CD4-positive, alpha-beta T cell treated with Interleukin-17A for 1 hour (primary cell): ENCODE measurements around the gene TSHZ2.
A peak's percentile ranks its signal among the peaks of the same experiment; 100 is the strongest.

Source experiments
- DNase-seq: peaks from one replicate; pipeline ENCODE4 v3.0.0-alpha.2; 2020

The TSHZ2 gene, protein sequence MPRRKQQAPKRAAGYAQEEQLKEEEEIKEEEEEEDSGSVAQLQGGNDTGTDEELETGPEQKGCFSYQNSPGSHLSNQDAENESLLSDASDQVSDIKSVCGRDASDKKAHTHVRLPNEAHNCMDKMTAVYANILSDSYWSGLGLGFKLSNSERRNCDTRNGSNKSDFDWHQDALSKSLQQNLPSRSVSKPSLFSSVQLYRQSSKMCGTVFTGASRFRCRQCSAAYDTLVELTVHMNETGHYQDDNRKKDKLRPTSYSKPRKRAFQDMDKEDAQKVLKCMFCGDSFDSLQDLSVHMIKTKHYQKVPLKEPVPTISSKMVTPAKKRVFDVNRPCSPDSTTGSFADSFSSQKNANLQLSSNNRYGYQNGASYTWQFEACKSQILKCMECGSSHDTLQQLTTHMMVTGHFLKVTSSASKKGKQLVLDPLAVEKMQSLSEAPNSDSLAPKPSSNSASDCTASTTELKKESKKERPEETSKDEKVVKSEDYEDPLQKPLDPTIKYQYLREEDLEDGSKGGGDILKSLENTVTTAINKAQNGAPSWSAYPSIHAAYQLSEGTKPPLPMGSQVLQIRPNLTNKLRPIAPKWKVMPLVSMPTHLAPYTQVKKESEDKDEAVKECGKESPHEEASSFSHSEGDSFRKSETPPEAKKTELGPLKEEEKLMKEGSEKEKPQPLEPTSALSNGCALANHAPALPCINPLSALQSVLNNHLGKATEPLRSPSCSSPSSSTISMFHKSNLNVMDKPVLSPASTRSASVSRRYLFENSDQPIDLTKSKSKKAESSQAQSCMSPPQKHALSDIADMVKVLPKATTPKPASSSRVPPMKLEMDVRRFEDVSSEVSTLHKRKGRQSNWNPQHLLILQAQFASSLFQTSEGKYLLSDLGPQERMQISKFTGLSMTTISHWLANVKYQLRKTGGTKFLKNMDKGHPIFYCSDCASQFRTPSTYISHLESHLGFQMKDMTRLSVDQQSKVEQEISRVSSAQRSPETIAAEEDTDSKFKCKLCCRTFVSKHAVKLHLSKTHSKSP (N-terminal part only)

DNA sequence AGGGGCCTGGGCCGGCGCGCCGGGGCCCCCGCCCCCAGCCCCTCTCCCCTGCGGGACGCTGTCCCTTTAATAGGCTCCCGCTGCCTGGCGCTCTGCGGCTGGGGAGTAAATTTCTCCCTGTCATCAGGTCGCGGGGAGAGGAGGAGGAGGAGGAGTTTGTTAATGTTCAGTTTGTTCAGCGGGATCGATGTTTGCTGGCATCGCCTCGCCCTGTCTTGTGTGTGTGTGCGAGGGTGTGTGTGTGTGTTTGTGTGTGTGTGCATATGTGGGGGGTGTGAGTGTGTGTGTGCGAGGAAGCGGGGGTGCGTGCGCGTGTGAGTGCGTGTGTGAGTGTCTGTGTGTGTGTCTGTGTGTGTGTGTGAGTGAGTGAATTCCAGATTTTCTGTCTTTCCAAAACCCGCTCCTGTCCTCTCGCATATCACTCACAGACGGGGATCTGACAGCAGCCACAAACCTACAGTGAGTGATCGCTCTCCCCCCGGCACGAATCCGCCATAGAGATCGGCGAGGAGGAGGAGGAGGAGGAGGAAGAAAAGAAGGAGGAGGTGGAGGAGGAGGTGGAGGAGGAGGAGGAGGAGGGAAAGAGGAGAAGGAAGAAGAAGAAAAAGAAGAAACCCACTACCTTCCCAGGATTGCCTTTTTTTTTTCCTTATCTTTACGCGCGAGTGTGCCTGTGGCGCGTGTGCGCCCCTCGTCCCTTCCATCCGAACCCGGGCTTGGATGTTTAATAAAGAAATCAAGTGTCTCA lies at the start of gene TSHZ2:
Gene TSHZ2 (plus strand): TSS at position 169 of the 748 bp plus-strand sequence. CDS start 936 bp downstream, outside the sequence.
- peak; percentile 67 for DNase-seq

DNA sequence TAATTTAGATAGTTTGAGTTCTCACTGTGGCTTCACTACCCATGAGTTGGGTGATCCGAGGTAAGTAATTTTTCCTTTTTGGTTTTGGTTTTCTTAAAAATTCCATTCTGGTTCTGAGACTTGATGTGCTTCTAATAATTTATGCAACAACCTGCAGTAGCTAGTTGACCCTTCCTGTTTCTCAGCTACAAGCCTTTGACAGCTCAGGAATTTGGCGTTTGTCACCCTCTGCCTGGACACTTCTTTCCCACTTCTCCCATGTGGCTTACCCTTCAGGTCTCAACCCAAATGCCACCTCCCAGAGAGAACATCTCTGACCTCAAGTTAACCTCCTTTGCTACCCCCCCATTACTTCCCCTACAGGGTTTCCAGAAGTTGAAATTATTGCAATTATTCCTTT lies 49.7 kb upstream of the TSHZ2 start:
- no peak for DNase-seq

DNA sequence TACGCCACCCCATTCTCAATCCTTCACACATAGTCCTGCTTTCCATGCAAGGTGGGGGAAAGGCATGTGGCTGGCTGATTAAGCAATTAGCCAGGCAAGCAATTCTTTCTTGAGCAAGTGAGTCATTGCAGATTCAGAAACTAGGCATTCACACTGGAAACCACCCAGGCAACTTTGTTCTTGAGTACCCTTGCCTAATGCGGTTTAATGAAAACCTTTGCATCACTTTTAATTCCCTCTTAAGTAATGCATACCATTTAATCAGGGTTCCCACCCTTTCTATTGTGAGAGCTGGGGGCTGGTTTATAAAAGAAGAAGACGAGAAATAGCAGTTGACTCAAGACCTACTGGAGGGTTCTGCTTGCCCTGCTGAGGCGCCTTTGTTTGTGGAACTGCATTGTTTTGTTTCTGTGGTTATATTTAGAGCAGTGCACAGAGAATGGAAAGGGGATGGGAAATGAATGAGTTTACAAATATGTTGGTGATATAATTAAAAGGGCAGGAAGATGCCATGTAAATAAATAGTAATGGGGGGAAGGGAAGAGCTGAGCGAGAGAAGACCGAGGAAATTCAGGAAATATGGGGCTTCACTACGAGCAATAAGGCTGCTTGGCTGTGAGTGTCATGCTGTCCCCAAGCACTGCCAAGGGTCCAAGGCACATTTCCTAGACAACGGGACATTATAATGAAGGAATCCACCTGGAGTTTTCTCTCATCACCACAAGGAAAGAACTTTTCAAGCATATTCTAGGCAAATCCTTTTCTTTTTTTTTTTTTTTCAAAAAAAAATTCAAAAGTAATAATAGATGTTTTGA lies 48.8 kb upstream of the TSHZ2 start:
- no peak for DNase-seq

DNA sequence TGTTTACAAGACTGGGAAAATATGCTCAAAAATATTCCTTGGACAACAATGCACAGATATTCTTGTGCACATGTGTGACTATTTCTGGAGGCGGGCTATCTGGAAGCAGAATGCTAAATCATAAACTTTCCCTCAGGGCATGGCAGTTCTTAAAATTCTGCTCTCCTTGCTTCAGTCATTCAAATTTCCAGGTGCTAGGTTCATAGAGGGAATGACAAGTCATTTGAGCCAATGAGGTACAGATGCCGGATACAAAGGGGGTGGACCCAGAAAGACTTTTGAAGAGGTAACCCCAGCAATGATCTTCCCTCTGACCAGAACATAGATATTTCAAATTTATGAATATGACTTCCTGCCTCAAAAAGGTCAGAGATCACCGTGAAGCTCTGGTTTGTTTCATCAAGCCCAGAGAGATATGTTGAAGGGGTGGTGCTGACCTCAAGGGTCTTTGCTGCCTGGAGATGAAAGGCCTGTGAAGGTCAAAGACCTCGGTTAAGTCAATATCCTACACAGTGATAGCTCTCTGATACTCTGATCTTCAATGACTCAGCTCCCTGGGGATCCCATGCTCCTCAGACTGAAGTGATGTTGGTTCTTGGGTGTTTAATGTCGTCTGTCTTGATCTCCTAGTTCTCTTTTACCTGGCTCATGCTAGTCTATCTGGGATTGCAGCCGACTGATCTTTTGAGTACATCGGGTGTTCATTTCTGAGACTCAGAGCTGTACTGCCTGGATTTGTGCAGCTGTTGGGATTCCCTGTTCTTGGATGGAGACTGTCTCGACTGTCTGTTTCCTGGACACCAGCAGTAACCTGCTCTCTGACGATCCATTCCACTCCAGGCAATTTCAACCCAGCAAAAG lies 47.5 kb upstream of the TSHZ2 start:
- DNase-seq: no peak

DNA sequence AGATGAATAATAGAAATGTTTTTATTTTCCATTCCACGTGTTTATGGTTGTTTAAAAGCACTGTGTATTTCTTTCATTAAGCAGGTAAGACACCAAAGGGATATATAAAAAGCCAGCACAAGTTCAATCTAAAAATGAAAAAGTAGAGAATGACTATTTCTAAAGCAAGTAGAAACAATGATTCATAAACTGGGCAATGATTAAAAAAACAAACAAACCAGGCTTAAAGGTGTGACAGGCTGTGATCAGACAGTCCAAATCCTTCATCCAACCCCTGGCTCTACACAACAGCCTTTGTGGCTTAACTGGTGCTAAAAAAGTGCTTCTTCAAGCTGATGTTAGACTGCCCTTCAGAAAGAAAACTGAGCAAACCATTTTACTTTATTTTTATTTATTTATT lies 45.7 kb upstream of the TSHZ2 start:
- no peak for DNase-seq

DNA sequence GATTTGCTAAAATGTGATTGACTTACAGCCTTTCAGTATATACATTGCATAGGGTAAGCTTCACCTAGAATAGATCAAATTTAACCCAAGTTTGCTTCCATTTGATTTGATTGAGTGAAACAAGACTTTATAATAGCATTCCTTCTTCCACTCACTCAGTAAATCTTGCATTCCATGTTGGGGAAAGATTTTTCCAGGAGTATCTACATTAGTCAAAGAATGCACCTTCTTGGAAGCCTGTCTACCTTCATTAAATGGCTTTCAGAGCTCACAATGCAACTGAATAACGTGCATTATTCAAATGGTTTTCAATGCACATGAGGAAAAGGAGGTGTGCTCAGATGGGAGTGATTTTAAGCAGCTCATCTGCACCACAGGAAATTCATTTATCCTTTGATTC lies 38.3 kb upstream of the TSHZ2 start:
- no peak for DNase-seq

DNA sequence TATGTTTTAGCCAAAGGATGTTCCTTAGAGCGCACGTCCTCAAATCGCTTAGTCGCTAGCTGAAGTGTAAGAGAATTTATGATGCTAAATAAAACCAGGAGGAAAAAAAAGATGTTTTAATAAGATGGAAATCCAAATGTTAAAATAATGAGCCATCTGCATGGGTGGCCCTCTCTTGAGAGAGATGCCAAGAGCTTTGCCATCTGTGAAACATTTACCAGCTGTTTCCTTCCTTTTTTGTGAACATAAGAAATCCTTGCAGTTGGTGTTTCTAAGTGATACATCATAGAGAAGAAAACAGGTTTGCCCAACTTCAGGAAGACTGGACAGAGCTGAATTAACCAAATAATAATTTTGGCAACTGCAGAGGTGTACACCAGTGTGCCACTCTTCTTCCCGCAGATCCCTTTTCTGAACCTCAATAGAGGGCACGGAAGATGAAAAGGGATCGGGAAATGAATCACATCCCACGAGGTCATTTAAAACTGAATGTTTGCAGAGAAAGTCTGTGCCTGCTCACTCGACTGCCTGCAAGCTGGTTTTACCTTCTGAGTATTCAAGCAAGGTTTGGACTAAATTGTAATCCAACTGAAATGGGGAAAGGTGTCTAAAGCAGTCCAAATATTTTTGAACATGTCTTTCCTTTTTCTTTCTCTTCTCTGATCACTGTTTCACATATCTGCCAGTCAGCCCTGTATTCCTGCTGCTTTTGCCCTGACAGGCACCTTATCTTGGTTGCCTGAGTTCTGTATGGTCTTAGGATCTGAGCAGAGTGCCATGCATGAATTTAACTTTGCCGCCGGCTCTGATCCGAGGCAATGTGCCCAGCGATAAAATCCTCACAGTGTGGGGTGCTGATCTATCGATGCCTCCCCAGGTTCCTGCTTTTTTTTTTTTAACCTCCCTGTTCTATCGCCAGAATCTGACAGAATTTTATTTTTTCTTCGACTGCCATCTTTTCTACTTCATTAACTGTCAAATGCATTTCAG lies 35.5 kb upstream of the TSHZ2 start:
- no peak for DNase-seq

DNA sequence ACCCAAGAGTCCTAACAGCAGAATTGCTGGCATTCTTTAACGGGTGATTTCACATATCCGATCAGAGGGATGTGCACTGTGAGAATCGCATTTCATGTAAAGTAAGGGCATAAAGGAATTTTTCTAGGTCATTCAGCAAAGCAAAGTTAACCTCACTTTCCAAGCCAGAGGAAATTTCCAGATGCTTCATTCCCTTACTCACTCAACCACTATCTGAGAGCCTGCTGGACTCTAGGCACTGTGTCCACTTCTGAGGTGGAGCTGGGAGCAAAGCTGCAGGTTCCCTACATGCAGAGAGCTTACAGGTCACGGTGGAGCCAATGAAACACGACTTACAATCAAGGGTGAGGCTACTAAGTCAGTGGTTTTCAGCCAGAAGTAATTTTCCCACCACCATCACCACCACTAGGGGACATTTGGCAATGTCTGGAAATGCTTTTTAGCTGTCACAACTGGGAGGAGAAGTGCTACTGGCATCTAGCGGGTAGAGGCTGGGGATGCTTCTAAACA lies 34.5 kb upstream of the TSHZ2 start:
- no peak for DNase-seq

DNA sequence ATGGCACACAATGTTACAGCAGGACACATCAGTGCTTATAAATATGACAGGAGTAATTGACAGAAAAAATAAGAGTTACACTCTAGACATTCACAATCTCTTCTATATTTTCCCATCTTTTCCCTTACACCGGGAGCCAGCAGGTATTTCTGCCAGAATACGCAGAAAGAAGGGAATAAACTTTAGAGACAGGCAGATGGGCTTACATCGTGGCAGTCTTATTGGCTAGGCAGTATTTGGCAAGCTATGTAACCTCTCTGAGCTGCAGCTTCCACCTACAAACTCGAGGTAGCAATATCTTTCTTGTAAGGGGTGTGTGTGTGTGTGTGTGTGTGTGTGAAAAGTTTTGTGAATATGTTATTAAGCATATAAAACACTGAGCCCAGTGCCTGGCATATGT lies 33.0 kb upstream of the TSHZ2 start:
- no peak for DNase-seq

DNA sequence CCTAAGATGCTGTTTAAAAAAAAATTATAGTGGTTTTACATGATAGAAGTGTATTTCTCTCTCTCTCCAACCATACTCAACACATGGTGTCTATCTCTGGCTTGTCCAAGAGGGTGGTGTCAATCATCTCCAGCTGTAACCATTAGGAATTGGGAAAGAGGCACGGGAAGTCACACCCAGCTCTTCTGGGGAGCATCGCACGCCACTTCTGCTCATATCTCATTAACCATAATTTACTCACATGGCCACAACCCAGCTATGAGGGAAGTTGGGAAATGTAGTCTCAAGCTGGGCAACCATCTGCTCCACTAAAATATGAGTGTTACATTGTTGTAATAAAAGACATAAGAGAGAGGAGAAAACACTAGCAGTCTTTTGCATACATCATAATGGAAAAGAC lies 30.4 kb upstream of the TSHZ2 start:
- DNase-seq: no peak

DNA sequence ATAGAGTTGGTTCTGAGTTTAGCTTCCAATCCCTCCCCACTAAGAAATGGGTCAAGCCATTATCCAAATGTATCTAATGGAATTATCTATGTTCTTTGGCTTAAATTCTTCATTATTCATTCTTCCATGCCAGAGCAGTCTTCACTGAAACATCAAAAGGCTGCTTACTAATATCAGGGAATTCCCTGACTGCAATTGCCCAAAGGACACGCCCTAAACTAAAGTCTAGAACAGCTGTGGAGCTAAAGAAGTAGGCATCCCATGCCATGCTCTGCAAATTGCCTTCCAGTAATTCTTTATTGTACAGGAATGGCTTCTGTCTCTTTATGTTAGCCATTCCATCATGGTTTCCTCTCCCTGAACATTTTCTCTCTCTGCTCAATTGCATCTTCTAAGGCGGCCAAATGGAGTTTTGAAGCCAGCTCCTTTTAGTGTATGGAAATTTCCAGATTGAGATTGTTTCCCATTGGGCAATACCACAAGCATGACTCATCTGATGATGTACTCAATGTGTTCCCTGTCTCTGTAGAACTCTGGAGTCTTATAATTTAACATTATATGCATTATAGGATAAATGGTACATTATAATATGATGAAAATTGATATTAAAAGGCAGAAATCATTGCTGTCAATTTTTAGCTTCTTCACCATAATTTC lies 28.8 kb upstream of the TSHZ2 start:
- DNase-seq: no peak

DNA sequence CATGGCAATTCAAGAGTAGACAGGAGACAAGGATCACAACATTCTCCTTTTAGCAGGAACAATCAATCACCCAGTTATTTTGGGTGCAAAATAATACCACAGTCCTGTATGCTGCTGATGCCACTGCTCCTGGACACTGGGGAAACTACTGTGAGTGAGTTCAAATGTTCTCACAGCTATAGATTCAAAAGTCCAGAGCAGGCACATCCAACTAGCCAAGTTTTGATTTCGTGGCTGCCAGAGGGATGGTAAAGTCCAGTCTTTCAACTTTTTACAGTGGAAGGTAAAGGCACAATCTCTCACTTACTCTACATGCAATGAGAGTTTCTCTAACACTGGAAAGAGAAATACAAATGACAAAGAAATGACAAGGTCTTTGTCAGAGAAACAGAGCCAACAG lies 26.9 kb upstream of the TSHZ2 start:
- no peak for DNase-seq

DNA sequence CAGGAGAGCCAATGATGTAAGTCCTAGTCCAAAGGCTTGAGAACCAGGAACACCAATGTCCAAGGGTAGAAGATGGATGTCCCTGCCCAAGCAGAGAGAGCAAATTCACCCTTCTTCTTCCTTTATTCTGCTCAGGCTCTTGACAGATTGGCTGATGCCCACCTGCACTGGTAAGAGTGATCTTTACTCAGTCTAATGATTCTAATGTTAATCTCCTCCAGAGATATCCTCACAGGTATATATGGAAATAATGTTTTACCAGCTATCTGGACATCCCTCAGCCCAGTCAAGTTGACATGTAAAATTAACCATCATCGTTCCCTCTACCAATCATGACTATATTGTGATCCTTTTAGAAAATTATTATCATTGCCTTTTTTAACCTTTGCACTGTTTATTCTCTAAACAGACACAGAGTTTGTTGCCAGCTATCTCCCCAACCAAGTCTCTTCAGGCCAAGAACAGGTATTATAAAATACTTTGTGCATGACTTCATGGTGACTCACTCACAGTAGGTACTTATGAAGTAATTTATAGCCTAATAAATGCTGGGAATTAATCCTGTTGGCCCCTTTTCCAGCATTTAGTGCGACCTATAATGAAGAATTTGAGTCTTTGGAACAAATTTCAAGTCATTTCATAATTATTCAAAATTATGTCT lies 26.2 kb upstream of the TSHZ2 start:
- DNase-seq: no peak

DNA sequence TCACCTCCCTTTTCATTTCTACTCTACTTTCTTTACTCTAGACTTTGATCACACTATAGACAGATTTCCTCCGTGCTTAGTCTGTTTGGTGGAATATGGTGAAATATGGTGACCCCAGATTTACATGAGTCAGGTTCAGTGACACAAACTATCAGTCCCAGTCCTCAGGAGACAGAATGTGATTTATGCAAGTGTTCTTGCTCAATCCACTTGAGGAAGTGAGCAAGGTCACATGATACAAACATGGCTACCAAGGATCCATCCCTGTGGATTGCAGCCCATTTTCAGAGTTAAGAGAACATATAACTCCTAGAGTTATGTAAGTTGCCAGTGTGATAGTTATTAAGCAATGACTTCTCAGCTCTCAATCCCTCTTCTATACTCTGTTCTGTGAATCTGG lies 23.7 kb upstream of the TSHZ2 start:
- no peak for DNase-seq

DNA sequence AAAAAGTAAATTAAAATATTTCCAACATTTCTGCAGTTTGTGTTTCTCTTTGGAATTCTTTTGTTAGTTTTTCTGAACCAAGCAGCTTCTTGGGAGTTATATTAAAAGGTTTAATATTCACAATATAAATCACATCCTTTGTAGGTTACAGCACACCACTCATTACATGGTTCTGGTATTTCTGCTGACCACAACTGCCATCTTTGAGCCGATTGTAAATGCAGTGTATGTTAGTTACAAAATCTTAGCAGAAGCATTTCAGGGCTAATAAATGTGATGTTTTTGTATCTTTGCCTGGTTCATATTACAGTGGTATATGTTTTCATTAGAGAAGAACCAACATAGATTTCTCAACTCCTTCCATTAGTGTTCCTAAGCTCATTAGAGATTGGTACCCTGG lies 19.1 kb upstream of the TSHZ2 start:
- no peak for DNase-seq

DNA sequence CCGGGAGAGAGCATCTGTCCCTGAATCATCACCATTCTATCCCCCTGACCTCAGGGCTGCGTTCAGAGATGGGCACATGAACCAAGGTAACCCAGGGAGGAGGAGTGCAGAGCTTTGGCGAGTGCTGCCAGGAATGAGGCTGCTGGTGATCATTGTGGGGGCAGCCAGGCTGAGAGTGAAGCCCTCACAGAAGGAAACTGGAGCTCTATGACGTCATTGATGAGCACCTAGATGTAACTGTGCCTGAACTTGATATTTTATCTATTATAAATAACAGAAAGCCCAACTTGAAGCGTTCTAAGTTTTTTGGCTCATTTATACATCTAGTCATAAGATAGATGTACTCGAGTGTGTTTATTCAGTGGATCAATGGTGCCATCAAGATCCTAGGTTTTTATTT lies 17.3 kb upstream of the TSHZ2 start:
- no peak for DNase-seq

DNA sequence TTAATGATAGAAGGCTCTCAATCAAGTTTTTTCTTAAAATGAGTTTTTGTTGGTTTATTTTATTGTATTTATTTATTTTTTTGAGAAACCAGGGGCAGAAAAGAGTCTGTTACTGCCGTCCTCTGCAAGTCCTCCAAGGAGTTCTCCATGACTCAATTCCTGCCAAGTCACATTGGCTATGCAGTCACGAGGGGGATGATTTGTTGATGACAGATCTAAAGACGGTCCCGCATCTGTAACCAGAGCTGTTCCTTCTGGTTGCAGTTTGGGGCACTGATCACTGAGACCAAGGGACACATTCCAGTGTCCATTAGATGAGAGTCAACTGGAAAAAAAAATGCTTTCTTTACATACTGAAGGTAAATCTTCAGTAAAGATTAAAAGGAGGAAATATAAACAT lies 13.9 kb upstream of the TSHZ2 start:
- no peak for DNase-seq

DNA sequence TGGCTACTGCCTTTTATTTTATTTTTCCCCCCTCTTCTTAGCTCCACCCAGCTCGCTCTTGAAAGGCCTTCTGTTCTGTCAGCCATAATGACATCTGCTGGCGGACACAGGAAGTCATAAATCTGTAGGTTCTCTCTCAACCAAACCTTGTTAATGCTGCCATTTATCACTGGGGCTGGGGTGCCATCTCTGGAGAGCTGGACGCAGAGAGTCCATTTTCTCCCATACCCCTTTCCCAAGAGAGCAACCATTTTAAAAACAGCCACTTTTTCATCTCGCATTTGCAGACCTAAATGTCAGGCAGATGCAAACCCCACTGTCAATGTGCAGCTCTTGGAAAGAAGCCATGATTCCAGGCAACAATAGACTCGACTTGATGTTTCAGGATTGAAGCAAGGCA lies 13.0 kb upstream of the TSHZ2 start:
- DNase-seq: no peak

DNA sequence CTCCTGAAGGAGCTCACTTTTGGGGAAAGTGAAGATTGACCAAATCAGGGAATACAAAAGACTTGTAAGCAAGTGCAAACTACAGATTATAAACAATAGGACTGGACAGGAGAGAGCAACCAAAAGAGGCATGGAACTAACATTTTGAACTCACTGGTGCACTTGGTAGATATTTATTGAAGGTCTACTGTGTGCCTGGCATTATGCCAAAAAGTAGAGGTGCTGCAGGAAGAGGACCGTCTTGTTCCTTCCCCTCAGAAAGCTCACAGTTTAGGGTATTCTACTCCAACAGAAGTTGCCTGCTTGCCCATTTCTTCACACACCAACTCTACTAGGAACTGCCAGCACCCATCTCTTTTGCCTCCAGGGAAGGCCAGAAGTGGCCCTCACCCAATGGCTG lies 10.0 kb upstream of the TSHZ2 start:
- no peak for DNase-seq
